Hypothalamus (tissue), 51 donors: ENCODE data around the gene TDRKH.

Source experiments
- DNase-seq, 51 donors: peaks; one replicate each; lab custom pipeline; 2025; lab: John Stamatoyannopoulos, UW

The TDRKH gene, protein sequence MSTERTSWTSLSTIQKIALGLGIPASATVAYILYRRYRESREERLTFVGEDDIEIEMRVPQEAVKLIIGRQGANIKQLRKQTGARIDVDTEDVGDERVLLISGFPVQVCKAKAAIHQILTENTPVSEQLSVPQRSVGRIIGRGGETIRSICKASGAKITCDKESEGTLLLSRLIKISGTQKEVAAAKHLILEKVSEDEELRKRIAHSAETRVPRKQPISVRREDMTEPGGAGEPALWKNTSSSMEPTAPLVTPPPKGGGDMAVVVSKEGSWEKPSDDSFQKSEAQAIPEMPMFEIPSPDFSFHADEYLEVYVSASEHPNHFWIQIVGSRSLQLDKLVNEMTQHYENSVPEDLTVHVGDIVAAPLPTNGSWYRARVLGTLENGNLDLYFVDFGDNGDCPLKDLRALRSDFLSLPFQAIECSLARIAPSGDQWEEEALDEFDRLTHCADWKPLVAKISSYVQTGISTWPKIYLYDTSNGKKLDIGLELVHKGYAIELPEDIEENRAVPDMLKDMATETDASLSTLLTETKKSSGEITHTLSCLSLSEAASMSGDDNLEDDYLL

DNA sequence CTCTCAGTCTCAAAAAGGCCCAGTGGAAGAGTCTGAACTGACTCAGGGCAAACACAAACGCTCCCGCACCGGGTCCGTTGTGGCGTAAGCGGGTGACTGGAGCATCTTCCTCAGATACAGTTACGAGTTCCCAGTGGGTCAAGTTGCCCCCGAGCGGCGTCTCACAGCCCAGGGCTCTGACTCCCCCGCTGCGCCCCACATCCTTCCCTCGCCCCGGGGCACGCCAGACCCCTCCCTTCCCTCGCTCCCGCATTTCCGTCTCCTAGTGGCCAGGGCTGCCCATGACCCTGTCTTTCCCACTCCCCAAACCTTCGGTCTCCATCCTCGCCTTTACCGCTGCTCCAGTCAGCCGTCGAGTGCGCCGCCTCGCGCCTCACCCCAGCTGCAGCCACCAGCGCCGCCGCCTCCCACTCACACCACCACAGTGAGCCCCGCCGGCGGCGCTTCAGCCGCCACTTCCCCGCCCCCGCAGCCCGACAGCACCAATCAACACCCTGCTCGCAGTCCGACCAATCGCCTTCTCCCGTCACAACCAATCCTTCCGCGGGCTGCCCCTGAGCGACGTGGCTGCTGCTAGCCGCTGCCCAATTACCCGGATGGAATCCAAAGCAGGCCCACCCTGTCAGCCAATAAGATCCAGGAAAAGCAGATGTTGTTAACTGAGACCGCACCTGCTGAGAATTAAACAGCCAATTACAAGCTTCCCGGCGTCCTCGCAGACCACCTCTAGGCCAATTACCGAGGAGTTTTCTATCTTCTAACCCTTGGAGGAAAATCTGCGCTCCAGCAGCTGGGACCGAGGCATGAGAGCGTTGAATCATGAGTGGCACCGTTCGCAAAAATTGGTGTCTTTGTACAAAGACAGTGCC, at the start of gene TDRKH:
TDRKH (minus strand) TSS at position 430 of the 869 bp plus-strand sequence. CDS start 7,478 bp downstream, outside the sequence.
- DNase-seq, result peak; percentile 74 to 99 (median 97)

DNA sequence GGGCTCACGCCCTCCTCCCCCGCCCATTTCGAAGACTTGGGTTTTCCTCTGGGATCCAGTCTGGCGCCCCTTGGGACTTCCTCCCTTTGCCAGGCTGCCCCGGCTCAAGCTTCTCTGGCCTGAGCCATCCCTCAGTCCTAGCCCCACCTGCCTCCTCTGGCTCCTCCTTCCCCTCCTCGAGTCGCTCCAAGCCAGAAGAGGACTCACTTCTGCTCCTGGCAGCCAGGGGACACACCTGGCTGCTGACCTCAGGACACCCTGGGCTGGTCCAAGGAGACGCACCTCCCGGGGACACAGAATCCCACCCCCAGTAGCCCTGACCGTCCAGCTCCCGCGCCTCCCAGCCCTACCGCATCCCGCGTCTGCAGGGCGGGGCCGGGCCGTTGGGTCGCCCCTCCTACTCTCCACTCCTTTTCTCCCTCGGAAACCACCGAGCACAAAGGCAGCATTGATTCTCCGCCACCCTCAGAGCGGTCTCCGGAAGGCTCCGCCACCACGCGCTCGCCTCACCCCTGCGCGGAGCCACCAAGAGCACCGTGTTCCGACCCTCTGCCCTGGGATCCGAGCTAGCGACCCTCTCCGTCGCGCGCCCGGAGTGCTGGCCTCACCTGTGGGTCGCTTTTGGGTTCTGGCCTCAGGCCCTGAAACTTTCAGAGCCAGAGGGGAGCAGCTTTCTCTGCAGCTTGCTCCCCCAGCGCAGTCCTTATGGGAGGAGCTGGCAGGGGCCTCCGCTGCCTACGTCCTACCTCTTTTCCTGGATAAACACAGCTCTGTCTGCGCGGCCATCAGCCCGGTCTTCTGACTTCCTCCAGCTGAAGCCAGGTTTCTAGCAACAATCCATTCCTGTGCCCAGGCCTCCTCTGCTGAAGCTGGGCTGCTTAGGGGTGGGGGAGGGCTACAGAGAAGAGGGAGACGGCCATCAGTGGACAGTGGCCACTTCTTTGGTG, 49.4 kb upstream of the TDRKH start, which contains the start of gene C2CD4D:
C2CD4D (minus strand) TSS at position 364 of the 947 bp plus-strand sequence. CDS start 831 bp downstream, outside the sequence.
- peak in 50 of 51 donors; percentile 22 to 90 (median 72) for DNase-seq

DNA sequence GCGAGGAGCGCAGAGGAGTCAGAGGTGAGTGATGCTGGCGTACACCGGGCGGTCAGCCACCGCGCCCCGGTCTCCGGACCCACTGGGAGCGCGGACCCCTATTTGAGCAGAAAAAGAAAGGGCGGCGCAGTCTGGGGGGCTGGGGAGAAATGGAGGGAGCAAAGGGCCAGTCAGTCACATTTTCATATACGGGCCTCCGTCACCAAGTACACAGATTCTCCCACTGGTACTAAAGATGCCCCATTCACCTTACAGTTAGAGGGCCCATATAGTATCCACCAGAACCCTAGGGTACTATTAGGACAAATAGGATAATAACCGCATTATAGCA, 48.7 kb upstream of the TDRKH start:
- peak in 1 of 51 donors; percentile 9 for DNase-seq

DNA sequence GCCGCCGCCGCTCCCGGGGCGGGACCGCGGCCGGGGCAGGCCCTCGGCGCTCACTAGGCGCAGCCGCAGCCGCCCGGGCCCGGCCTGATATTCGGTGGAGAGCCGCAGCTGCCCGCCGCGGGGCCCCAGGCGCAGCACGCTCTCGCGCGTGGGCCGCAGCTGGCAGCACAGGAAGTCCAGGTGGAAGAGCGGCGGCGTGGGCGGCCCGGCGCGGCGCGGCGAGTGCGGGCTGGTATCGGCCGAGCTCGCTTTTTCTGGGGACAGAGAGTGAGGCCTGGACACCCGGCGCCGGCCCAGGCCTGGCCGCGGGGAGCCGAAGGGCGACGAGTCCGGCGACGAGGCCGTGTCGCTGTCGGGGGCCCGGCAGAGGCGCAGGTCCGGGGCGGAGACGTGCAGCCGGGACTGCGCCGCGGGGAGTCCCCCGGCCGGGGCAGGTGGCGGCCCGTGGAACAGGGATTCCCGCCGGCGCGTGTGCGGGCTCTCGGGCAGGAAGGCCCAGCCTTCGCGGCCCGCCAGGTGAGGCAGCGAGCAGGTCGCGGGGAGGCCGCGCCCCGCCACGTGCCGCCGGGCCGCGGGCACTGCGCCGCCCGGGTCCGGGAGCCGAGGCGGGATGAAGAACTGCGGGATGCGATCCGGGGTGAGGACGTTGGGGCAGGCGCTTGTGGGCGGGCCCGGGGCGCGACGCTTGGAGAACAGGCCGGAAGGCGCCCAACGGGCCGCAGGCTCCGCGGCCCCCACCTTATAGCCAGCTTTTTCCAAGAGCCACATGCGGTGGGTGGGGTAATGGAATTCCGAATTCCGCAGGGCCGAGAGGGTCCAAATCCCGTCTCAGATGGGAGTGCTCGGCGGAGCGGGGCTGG, 48.2 kb upstream of the TDRKH start:
- DNase-seq, result peak in 2 of 51 donors; percentile 11 to 31

DNA sequence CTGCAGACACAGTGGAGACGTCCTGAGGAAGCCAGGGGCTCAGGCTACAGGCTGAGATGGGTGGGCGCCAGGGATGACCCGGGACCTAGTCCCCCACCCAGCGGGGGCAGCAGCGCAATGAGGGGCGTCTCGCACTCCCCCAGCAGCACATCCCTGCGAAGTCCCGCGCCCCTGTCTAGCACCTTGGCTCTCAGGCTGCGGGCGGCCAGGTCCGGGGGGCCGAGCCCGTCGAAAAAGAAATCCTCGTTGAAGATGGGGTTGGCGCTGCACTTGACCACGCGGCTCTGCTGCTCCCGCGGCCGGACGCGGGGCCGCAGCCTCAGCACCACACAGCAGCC, 47.6 kb upstream of the TDRKH start:
- no peak for DNase-seq

DNA sequence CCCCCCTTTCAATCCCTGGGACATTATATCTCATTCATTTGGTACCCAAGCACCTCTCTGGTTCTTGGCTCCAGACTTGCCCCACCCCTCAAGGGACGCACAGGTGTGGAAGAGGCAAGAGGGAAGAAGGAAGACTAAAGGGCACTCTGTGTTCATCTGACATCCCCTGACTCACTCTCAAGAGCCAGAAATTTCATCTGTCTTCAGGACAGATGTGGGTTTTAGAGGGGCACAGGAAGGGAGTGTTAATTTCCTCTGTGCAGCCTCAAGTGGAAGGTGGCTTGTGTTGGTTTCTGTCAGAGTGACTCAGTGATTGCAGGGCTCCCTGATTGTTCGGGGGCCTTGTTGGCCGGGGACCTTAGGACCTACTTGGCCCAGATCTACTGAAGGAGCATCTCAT, 46.9 kb upstream of the TDRKH start:
- no peak for DNase-seq

DNA sequence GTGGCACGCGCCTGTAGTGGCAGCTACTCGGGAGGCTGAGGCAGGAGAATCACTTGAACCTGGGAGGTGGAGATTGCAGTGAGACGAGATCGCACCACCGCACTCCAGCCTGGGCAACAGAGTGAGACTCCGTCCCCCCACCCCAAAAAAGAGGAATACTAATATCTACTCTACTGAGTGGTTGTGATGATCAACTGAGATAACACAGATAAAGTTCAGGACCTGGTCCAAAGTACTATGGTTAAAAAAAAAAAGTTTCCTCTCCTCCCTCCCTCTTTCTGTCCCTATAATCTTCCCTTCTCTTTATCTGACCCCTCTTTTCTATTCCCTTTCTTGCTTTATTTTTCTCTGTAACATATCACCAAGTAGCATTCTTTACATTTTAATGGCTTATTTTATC, 45.3 kb upstream of the TDRKH start:
- no peak for DNase-seq

DNA sequence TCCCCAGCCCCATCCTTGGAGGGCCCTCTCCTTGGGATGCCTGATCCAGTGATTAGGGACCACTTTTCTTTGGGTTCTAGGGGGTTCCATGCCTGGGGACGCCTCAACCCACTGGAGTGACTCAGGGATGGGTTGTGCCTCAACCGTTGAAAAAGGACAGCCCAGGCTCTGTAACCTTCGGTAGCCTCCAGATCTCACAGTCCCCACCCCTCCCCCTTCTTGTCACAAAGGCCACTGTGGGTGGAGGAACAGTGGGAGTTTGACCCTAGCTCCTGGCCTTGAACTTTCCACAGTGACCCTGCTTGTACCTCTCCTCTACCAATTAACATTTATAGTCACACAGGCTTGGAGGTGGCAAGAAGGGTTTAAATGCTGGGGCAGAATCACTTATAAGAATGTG, 43.9 kb upstream of the TDRKH start:
- no peak for DNase-seq

DNA sequence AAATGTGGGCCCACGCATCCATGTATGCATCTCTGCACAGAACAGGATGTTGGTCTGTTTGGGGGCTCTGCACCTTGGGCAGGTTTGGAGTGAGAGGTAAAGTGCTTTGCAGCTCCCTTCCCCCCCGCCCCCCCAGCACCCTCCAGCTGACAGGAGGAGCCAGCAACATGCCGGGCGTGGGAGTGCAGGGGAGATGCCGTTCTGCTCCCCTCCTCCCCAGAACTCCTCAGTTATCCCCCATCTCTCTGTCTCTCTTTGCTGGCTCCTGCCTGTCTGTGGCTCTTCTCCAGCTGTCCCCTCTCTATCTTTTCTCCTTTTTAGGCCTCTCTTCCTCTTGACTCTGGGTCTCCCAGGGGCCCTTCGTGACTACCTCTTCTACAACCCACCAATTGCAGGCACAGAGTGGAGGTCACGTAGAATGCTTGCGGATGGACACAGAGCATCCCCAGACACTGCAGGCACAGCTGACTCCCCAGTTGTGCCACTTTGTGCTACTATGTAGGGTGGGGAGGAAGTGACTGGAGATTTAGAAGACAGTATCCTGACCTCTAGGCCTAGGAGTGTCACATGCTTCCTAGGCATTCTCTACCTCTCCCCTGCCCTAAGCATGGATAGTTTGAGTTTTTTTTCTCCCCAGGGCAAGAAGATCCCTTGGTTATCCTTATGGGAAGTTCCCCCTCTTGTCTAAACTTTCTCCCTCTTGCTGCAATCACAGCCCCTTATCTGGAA, 43.0 kb upstream of the TDRKH start:
- peak in 1 of 51 donors; percentile 1 for DNase-seq

DNA sequence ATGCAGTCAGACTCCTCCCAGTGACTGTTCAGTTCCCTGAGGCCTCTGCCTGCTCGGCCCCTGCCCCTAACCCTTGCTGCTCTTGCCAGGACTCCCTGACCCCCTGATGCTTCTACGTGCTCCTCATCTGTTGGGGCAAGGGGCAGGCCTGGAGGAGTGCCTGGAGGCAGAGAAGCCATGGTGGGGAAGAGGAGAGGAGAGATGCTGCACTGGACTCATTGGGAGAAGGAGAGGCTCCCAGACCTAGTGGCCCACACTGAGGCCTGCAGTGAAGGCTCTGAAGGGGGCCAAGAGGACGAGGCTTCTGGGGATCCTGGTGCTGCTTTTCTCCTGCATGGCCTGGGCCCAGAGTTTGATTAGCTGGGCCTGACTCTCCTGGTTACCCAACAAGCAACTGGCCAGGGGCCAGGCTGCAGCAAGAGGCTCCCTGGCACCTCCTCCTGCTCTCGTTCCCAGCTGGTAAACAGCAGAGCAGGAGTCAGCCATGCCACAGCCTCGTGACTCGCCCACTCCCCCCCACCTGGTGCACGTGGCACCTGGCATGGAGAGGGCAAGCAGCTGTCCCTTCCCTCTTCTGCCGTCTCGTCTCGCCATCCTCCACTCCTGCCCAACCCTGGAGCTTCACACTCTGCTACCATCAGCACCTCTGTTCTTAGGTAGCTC, 42.1 kb upstream of the TDRKH start:
- DNase-seq, result peak in 36 of 51 donors; percentile 2 to 75 (median 39)

DNA sequence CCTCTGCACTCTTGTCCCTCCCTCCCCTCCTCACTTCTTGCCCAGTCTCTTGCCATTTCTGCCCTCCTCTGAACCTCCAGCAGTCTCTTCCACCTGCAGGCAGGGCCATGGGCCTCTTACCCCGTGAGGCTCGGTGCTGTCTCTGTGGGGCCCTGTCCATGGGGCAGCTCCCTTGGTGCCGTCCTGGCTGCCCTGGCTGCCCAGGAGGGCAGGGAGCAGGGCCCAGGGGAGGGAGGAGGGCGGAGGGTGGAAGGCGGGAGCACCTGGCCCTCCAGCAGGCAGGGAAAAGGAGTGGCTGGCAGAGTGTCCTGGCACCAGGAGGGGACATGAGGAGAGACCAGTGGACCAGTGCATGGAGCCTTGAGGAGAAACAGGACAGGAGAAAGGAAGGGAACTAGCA, 41.3 kb upstream of the TDRKH start, which contains the start of gene RORC:
RORC (minus strand) TSS at position 198 of the 400 bp plus-strand sequence; CDS start at position 160, 38 bp downstream.
- peak in 2 of 51 donors; percentile 19 to 31 for DNase-seq

DNA sequence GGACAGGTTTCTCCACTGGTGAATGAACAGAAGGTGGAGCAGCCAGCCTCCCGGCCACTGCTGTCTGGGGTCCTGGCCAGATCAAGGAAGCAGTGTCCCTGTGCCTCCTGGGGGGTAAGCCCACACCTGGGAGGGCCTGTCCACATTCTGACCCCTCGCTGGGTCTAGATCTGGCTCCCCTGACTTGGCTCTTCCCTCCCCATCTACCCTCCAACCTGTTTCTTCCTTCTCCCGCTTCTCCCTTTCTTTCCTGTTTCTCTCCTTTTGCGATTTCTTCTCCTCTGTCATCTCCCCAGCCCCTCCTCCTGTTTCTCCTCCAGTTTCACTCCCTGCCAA, 40.9 kb upstream of the TDRKH start:
- no peak for DNase-seq

DNA sequence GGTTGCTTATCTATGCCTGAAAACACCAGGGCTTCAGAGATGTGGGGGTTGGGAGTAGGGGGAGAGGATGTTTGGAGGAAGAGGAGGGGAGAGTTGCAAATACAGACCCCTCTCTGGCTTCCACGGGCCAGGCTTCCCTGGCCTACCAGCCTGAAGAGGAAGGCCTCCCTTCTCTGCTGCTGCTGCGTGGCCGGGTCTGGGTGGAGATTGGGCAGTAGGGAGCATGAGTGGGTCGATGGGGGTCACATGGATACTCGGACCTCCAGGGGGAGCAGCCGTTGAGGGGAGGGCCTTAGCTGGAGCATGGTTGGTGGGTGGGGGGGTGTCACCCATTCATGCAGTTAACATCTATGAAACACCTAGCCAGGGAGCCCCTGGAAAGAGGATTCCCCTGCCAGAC, 39.8 kb upstream of the TDRKH start:
- DNase-seq, result no peak

DNA sequence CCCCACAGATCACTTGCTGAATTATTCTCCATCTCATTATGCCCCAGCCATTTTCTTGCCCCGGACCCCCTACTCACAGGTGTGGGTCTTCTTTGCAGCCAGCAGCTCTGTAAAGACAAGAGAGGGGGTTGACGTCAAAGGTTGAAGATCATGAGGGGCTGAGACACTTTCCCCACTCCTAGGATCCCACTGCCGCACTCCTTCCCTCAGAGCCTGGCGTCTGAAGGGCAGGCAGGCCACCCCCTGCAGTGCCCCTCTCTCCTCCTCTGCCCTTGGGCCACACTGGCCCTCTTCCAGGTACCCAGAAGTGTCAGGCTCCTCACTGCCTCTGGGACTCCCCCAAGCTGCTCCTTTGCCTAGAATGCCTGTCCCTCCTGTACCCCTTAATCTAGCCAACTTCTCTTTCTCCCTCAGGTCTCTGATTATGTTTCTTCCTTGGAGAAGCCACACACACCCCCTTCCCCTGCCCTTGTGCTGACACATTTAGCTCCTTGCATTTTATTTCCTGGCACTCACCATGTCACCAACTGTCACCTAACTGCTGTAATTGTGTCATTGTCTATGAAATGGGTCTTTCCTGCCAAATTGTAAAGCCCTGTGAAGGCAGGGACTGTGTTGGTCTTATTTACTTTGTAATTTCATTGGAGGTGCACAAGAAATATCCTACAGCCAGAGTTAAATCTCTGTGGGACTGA, 39.2 kb upstream of the TDRKH start:
- no peak for DNase-seq

DNA sequence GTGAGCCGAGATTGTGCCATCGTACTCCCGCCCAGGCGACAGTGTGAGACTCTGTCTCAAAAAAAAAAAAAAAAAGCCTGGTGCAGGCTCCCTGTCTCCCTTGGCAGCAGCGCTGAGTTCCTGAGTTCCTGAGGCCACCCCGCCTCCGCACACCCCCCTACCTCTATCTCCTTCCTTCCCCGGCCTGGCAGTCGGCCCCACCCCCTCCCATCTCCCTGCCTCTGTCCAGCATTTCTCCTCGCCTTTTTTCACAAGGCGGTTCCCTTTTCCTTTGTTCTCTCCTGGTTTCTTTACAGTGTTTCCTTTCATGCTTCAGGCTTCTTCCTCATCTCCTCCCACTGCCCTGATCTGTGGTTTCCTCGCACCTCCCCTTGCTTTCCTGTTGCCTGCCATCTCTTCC, 38.6 kb upstream of the TDRKH start:
- peak in 9 of 51 donors; percentile 6 to 24 (median 12) for DNase-seq

DNA sequence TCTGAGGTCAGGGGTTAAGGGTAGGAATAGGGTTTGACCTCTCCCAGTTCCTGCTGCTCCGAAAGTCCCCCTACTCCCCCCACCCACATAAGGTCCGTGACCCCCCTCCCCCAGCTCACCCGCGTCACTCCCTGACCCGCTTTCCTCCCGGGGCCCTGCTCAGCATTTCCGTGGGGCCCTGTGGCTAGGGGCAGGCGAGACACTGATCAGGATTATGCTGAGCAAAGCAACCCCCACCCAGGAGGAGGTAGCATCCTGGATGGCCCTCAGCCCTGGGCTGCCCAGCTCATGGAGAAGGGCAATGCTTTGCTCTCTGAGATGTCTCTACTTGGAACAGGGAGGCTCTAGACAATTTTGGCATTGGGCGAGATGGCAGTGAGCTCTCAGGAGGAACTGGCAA, 37.6 kb upstream of the TDRKH start:
- no peak for DNase-seq
